ENCODE results near the gene METTL8. TPM values are rescaled to one million over a fixed set of nuclear protein-coding genes. Genes with fewer than 3 reads are reported as not detected.

METTL8 gene
- polyA plus RNA-seq, 2 of the 4 experiments (the other 2 are of a cell fraction), result 21.8 to 58.3 TPM

GRCh38 chr2:171451074-171451473 is 17.3 kb upstream of the METTL8 start:
- Histone ChIP-seq H3K27ac (no peak overlapping the region), H3K4me2 (no peak overlapping the region), H3K4me3 (no peak overlapping the region), H3K4me1 (no peaks in the 10 kb centered on the region), H3K9me3 (peaks cover 1% of the 10 kb centered on the region; the same call in 1 of the 3 replicates)
- ATAC-seq (no peak), FAIRE-seq (no peak), DNase-seq (ENCODE audit: low read depth in 1 of 2, low spot score in 1 of 2) (no peak)
- POLR2A ChIA-PET, result no interaction called here
- TF ChIP-seq MYC (IDR thresholded peaks at IDR 0.05; ENCODE audit: borderline replicate concordance, low read length) (no peak), HDAC2 (IDR thresholded peaks at IDR 0.05) (no peak), TP53 (CRISPR knock-in tag; IDR thresholded peaks at IDR 0.05) (no peak), E2F6 (IDR thresholded peaks at IDR 0.05; ENCODE audit: borderline replicate concordance, low read depth) (no peak), ELK1 (IDR thresholded peaks at IDR 0.05; ENCODE audit: low read depth, low read length) (no peak), SREBF2 (IDR thresholded peaks at IDR 0.05) (no peak), NFE2L2 (conservative IDR thresholded peaks at IDR 0.05; ENCODE audit: low read length) (no peak), KDM5A (IDR thresholded peaks at IDR 0.05) (no peak), RARB (CRISPR knock-in tag; IDR thresholded peaks at IDR 0.05) (no peak), USF2 (IDR thresholded peaks at IDR 0.05) (no peak), RCOR1 (IDR thresholded peaks at IDR 0.05; ENCODE audit: low read depth, low read length) (no peak), HOXB5 (CRISPR knock-in tag; IDR thresholded peaks at IDR 0.05) (no peak), HMGXB4 (CRISPR knock-in tag; IDR thresholded peaks at IDR 0.05; ENCODE audit: borderline replicate concordance) (no peak)
- CTCF ChIA-PET, result interaction anchor here (1.2 kb wide), 1 partner anchor 478 kb away, joined by 5 read pairs; no protein-coding TSS in a partner anchor

GRCh38 chr2:171447675-171448074 is 13.9 kb upstream of the METTL8 start:
- DNase-seq (ENCODE audit: low read depth in 1 of 2, low spot score in 1 of 2) (no peak), FAIRE-seq (no peak), ATAC-seq (peak in 1 of 2 experiments; percentile 38; a peak in 2 of 6 replicates)
- POLR2A ChIA-PET, result no interaction called here
- no peaks in the 10 kb centered on the region for H3K9me3 ChIP-seq
- TF ChIP-seq RAD21 (conservative IDR thresholded peaks at IDR 0.05 in 1 of 2, IDR thresholded peaks at IDR 0.05 in 1 of 2) (peak; percentile 21 to 37; a peak in 2 of 5 replicates), EP300 (IDR thresholded peaks at IDR 0.05) (no peak), ZSCAN20 (CRISPR knock-in tag; IDR thresholded peaks at IDR 0.05) (no peak), MAX (IDR thresholded peaks at IDR 0.05) (no peak)
- WGBS (ENCODE audit: missing lambda C conversion rate), result 80% methylated on average over 2 of the region's 2 CpGs
- no peak overlapping the region for H3K27ac ChIP-seq
- H3K4me2 ChIP-seq, result no peak overlapping the region
- H3K4me1 ChIP-seq, result no peaks in the 10 kb centered on the region
- no peak overlapping the region for H3K4me3 ChIP-seq
- CTCF ChIA-PET, result no interaction called here

- TF ChIP-seq RNF2 (IDR thresholded peaks at IDR 0.05; ENCODE audit: borderline replicate concordance, low read depth), result no peak
- TF ChIP-seq CHD2 (IDR thresholded peaks at IDR 0.05; ENCODE audit: low read length, partially characterized antibody), result no peak
- TF ChIP-seq RARB (CRISPR knock-in tag; IDR thresholded peaks at IDR 0.05), result no peak
- TF ChIP-seq ZC3H11A (IDR thresholded peaks at IDR 0.05), result no peak
- TF ChIP-seq POLR2A (IDR thresholded peaks at IDR 0.05; ENCODE audit: low read length), result no peak
- no peak for TF ChIP-seq E2F6 (IDR thresholded peaks at IDR 0.05; ENCODE audit: borderline replicate concordance, low read depth)
- no peak for TF ChIP-seq ZSCAN20 (CRISPR knock-in tag; IDR thresholded peaks at IDR 0.05)
- TF ChIP-seq ELK1 (IDR thresholded peaks at IDR 0.05; ENCODE audit: low read depth, low read length), result no peak
- TF ChIP-seq KDM1A (IDR thresholded peaks at IDR 0.05; ENCODE audit: low read depth), result no peak
- TF ChIP-seq BCL3 (IDR thresholded peaks at IDR 0.05), result no peak
- TF ChIP-seq NR3C1 (IDR thresholded peaks at IDR 0.05), result no peak
- ATAC-seq, result no peak
- no peak overlapping the region for H3K27ac ChIP-seq
- DNase-seq (ENCODE audit: low read depth in 1 of 2, low spot score in 1 of 2), result no peak
- H3K4me1 ChIP-seq, result no peaks in the 10 kb centered on the region; the same call in 2 of the 3 replicates
- no peak for FAIRE-seq
- ChIA-PET CTCF (interaction anchor here (0.6 to 0.7 kb wide), 2 partner anchors 16 to 513 kb away, joined by 3 read pairs; partner anchors contain the start of gene GORASP2), POLR2A (no interaction called here)
- H3K4me2 ChIP-seq, result no peak overlapping the region
- no peaks in the 10 kb centered on the region for H3K9me3 ChIP-seq
- H3K4me3 ChIP-seq, result no peak overlapping the region
Measured at GRCh38 chr2:171441470-171441869, 7.7 kb upstream of the METTL8 start.

Measured in A549 (cell line).